Mesendoderm (in vitro differentiated cells): Measurements from ENCODE around the gene GALNT17.

Experiments
- DNase-seq: peaks from one replicate; pipeline ENCODE4 v3.0.0; 2013
- H2AK5ac ChIP-seq: 2 replicates; pipeline ENCODE4 v1.6.1; 2013; ENCODE audit warnings: low read length, inconsistent platforms
- H2BK120ac ChIP-seq: 2 replicates; pipeline ENCODE4 v1.6.1; 2013; ENCODE audit warnings: low read depth, mild to moderate bottlenecking, low read length, moderate library complexity, mixed read lengths
- H2BK15ac ChIP-seq: replicated peaks from 2 replicates; pipeline ENCODE4 v1.6.1; 2013; ENCODE audit warnings: low read depth, mild to moderate bottlenecking, moderate library complexity
- H2BK5ac ChIP-seq: 2 replicates; pipeline ENCODE4 v1.6.1; 2013; ENCODE audit warnings: low read length, inconsistent platforms
- H3K18ac ChIP-seq: 2 replicates; pipeline ENCODE4 v1.6.1; 2013; ENCODE audit warnings: mild to moderate bottlenecking, low read length, mixed read lengths
- H3K23ac ChIP-seq: one replicate; pipeline ENCODE4 v1.6.1; 2013; ENCODE audit warnings: low read length
- H3K27ac ChIP-seq: 2 replicates; pipeline ENCODE4 v1.5.1; 2013; ENCODE audit warnings: low read depth, mild to moderate bottlenecking, inconsistent platforms, low read length, moderate library complexity
- H3K27me3 ChIP-seq: 2 replicates; pipeline ENCODE4 v1.6.1; 2013; ENCODE audit warnings: low read length, control low read depth, mild to moderate bottlenecking, inconsistent platforms; ENCODE audit not compliant: insufficient read depth, poor library complexity
- H3K36me3 ChIP-seq: 2 replicates; pipeline ENCODE4 v1.6.1; 2013; ENCODE audit warnings: low read length, inconsistent platforms; ENCODE audit not compliant: control insufficient read depth, insufficient read depth
- H3K4ac ChIP-seq: one replicate; pipeline ENCODE4 v1.6.1; 2013; ENCODE audit warnings: low read depth, mild to moderate bottlenecking, low read length, moderate library complexity
- H3K4me1 ChIP-seq: 2 replicates; pipeline ENCODE4 v1.6.1; 2013; ENCODE audit warnings: low read depth, low read length, inconsistent platforms; ENCODE audit not compliant: control insufficient read depth
- H3K4me2 ChIP-seq: 2 replicates; pipeline ENCODE4 v1.6.1; 2013; ENCODE audit warnings: low read length
- H3K4me3 ChIP-seq: 2 replicates; pipeline ENCODE4 v1.5.1; 2013; ENCODE audit warnings: mild to moderate bottlenecking, low read length
- H3K56ac ChIP-seq: one replicate; pipeline ENCODE4 v1.6.1; 2013; ENCODE audit warnings: low read length
- H3K79me1 ChIP-seq: 2 replicates; pipeline ENCODE4 v1.6.1; 2013; ENCODE audit warnings: low read length, inconsistent platforms
- H3K79me2 ChIP-seq: 2 replicates; pipeline ENCODE4 v1.6.1; 2013; ENCODE audit warnings: mild to moderate bottlenecking, low read length; ENCODE audit not compliant: control insufficient read depth, insufficient read depth
- H3K9ac ChIP-seq: 2 replicates; pipeline ENCODE4 v1.6.1; 2013; ENCODE audit warnings: low read length, inconsistent platforms
- H4K5ac ChIP-seq: one replicate; pipeline ENCODE4 v1.6.1; 2013; ENCODE audit warnings: low read length
- H4K8ac ChIP-seq: one replicate; pipeline ENCODE4 v1.6.1; 2013; ENCODE audit warnings: low read depth, mild to moderate bottlenecking, control low read depth, low read length, moderate library complexity
- whole genome bisulfite sequencing: extraction: QIAGEN DNeasy Blood & Tissue Kit; methylation state at CpG from one replicate; pipeline ENCODE4 v1.1.7; 2013; ENCODE audit warnings: low lambda C conversion rate, missing lambda C conversion rate; ENCODE audit not compliant: insufficient coverage; ENCODE audit errors: extremely low coverage; 5-methylcytosine and 5-hydroxymethylcytosine counted together

GALNT17 gene

GRCh38 chr7:71544816-71545215, 412.9 kb downstream of the GALNT17 start:
- no peak overlapping the region for H3K9ac ChIP-seq
- no peak overlapping the region for H3K23ac ChIP-seq
- H3K4me3 ChIP-seq, result no peak overlapping the region
- H2BK5ac ChIP-seq, result no peak overlapping the region
- no peak overlapping the region for H3K4ac ChIP-seq
- H3K18ac ChIP-seq, result no peak overlapping the region
- no peaks in the 10 kb centered on the region for H3K27me3 ChIP-seq
- no peak overlapping the region for H4K8ac ChIP-seq
- no peak overlapping the region for H3K56ac ChIP-seq
- H4K5ac ChIP-seq, result no peak overlapping the region
- H3K36me3 ChIP-seq, result no peaks in the 10 kb centered on the region
- H3K79me2 ChIP-seq, result no peaks in the 10 kb centered on the region
- no peaks in the 10 kb centered on the region for H3K79me1 ChIP-seq
- H2AK5ac ChIP-seq, result no peak overlapping the region
- H3K4me1 ChIP-seq, result no peaks in the 10 kb centered on the region
- H2BK15ac ChIP-seq, result no peak overlapping the region
- no peak overlapping the region for H3K27ac ChIP-seq
- no peak for DNase-seq
- no peak overlapping the region for H3K4me2 ChIP-seq
- H2BK120ac ChIP-seq, result no peak overlapping the region
- no CpG with 5 or more reads among the region's 5 CpGs for WGBS

GRCh38 chr7:71547426-71547825, 415.5 kb downstream of the GALNT17 start:
- Histone ChIP-seq H3K56ac (no peak overlapping the region), H2AK5ac (no peak overlapping the region), H4K5ac (no peak overlapping the region), H3K23ac (no peak overlapping the region), H2BK15ac (no peak overlapping the region), H3K9ac (no peak overlapping the region), H3K4me2 (no peak overlapping the region), H3K27me3 (no peaks in the 10 kb centered on the region), H2BK120ac (no peak overlapping the region), H3K18ac (no peak overlapping the region), H3K36me3 (no peaks in the 10 kb centered on the region), H4K8ac (no peak overlapping the region), H3K27ac (no peak overlapping the region), H3K79me2 (no peaks in the 10 kb centered on the region), H3K4me3 (no peak overlapping the region), H3K4ac (no peak overlapping the region), H3K79me1 (no peaks in the 10 kb centered on the region), H3K4me1 (no peaks in the 10 kb centered on the region), H2BK5ac (no peak overlapping the region)
- WGBS, result no CpG with 5 or more reads among the region's 6 CpGs
- no peak for DNase-seq

GRCh38 chr7:71548746-71549145, 416.8 kb downstream of the GALNT17 start:
- H3K18ac ChIP-seq, result no peak overlapping the region
- H3K79me1 ChIP-seq, result no peaks in the 10 kb centered on the region
- no peaks in the 10 kb centered on the region for H3K79me2 ChIP-seq
- no peak overlapping the region for H3K23ac ChIP-seq
- DNase-seq, result no peak
- no peak overlapping the region for H3K4ac ChIP-seq
- no peak overlapping the region for H3K4me3 ChIP-seq
- H4K5ac ChIP-seq, result no peak overlapping the region
- WGBS, result no CpG with 5 or more reads among the region's 3 CpGs
- H2BK120ac ChIP-seq, result no peak overlapping the region
- no peak overlapping the region for H3K56ac ChIP-seq
- H2AK5ac ChIP-seq, result no peak overlapping the region
- no peak overlapping the region for H4K8ac ChIP-seq
- no peaks in the 10 kb centered on the region for H3K36me3 ChIP-seq
- no peak overlapping the region for H3K27ac ChIP-seq
- H3K27me3 ChIP-seq, result no peaks in the 10 kb centered on the region
- no peak overlapping the region for H2BK15ac ChIP-seq
- H3K4me1 ChIP-seq, result no peaks in the 10 kb centered on the region
- no peak overlapping the region for H2BK5ac ChIP-seq
- H3K4me2 ChIP-seq, result no peak overlapping the region
- no peak overlapping the region for H3K9ac ChIP-seq

GRCh38 chr7:71553306-71553705, 421.4 kb downstream of the GALNT17 start:
- Histone ChIP-seq H3K4ac (no peak overlapping the region), H2BK15ac (no peak overlapping the region), H3K4me2 (no peak overlapping the region), H3K9ac (no peak overlapping the region), H3K79me2 (no peaks in the 10 kb centered on the region), H3K79me1 (no peaks in the 10 kb centered on the region), H3K27me3 (no peaks in the 10 kb centered on the region), H3K23ac (no peak overlapping the region), H3K36me3 (no peaks in the 10 kb centered on the region), H2BK120ac (no peak overlapping the region), H2AK5ac (no peak overlapping the region), H3K27ac (no peak overlapping the region), H4K8ac (no peak overlapping the region), H3K18ac (no peak overlapping the region), H3K4me3 (no peak overlapping the region), H3K56ac (no peak overlapping the region), H2BK5ac (no peak overlapping the region), H4K5ac (no peak overlapping the region), H3K4me1 (no peaks in the 10 kb centered on the region)
- WGBS, result no CpG with 5 or more reads among the region's 1 CpG
- no peak for DNase-seq

GRCh38 chr7:71555758-71556157, 423.8 kb downstream of the GALNT17 start:
- DNase-seq, result no peak
- H4K5ac ChIP-seq, result no peak overlapping the region
- no peak overlapping the region for H3K23ac ChIP-seq
- H3K36me3 ChIP-seq, result no peaks in the 10 kb centered on the region
- no peak overlapping the region for H2AK5ac ChIP-seq
- H3K56ac ChIP-seq, result peak overlapping the region; percentile 51
- H3K27me3 ChIP-seq, result no peaks in the 10 kb centered on the region
- peaks cover 8% of the 10 kb centered on the region for H3K4me1 ChIP-seq
- no peak overlapping the region for H3K4me3 ChIP-seq
- H3K79me1 ChIP-seq, result no peaks in the 10 kb centered on the region
- no peak overlapping the region for H3K9ac ChIP-seq
- WGBS, result no CpG with 5 or more reads among the region's 8 CpGs
- no peak overlapping the region for H2BK5ac ChIP-seq
- H3K18ac ChIP-seq, result no peak overlapping the region
- H2BK15ac ChIP-seq, result no peak overlapping the region
- H3K4ac ChIP-seq, result no peak overlapping the region
- H2BK120ac ChIP-seq, result no peak overlapping the region
- H3K4me2 ChIP-seq, result no peak overlapping the region
- no peak overlapping the region for H3K27ac ChIP-seq
- H4K8ac ChIP-seq, result no peak overlapping the region
- no peaks in the 10 kb centered on the region for H3K79me2 ChIP-seq

- H2BK5ac ChIP-seq, result peak overlapping the region; percentile 35
- peaks cover 8% of the 10 kb centered on the region for H3K4me1 ChIP-seq
- DNase-seq, result peak; percentile 57
- H3K9ac ChIP-seq, result no peak overlapping the region
- H3K79me1 ChIP-seq, result peaks cover 2% of the 10 kb centered on the region
- no peak overlapping the region for H4K5ac ChIP-seq
- H3K4me2 ChIP-seq, result no peak overlapping the region
- WGBS, result no CpG with 5 or more reads among the region's 6 CpGs
- H3K27me3 ChIP-seq, result no peaks in the 10 kb centered on the region
- peak overlapping the region; percentile 40 for H3K56ac ChIP-seq
- no peak overlapping the region for H3K23ac ChIP-seq
- no peak overlapping the region for H3K4me3 ChIP-seq
- H3K27ac ChIP-seq, result peak overlapping the region; percentile 57
- H3K79me2 ChIP-seq, result no peaks in the 10 kb centered on the region
- H2BK120ac ChIP-seq, result peak overlapping the region; percentile 3
- peak overlapping the region; percentile 60 for H3K4ac ChIP-seq
- H3K36me3 ChIP-seq, result no peaks in the 10 kb centered on the region
- no peak overlapping the region for H4K8ac ChIP-seq
- H3K18ac ChIP-seq, result peak overlapping the region; percentile 33
- H2BK15ac ChIP-seq, result no peak overlapping the region
- H2AK5ac ChIP-seq, result no peak overlapping the region
These were observed 427.1 kb downstream of the GALNT17 start for GRCh38 chr7:71558806-71559613.
